Thoracic aorta (tissue), 2 donors: ENCODE results near the gene PRKN. TPM values are rescaled to one million over a fixed set of nuclear protein-coding genes. Genes with fewer than 3 reads are reported as not detected.

Source experiments
- ATAC-seq: fragments of 150-250 bp; one replicate; pipeline ENCODE4 v1.8.0; 2017; ENCODE audit warnings: low read depth; ENCODE audit not compliant: insufficient number of reproducible peaks, low FRiP score
- DNase-seq: peaks from one replicate; pipeline ENCODE4 v3.0.0-alpha.2; 2020; ENCODE audit warnings: low spot score
- H3K27ac ChIP-seq, 2 donors: fragments of 200-600 bp; sonication (generic); 1 replicate in 1 of 2; 2 replicates in 1 of 2; pipeline ENCODE4 v1.5.1; 2016; ENCODE audit warnings: mild to moderate bottlenecking in 2 of 2, moderate library complexity in 2 of 2
- H3K27me3 ChIP-seq: fragments of 200-600 bp; sonication (generic); replicated peaks from 2 replicates; pipeline ENCODE4 v1.6.0; 2016; ENCODE audit warnings: mild to moderate bottlenecking; ENCODE audit not compliant: insufficient read depth
- H3K36me3 ChIP-seq: fragments of 200-600 bp; sonication (generic); one replicate; pipeline ENCODE4 v1.5.1; 2016
- H3K4me1 ChIP-seq, 2 donors: fragments of 200-600 bp; sonication (generic); 1 replicate in 1 of 2; 2 replicates in 1 of 2; pipeline versions ENCODE4 v1.5.1 to v1.6.0; 2016; ENCODE audit warnings: low read depth in 2 of 2, mild to moderate bottlenecking in 1 of 2; ENCODE audit not compliant: control insufficient read depth in 1 of 2
- H3K4me3 ChIP-seq: fragments of 200-600 bp; sonication (generic); 2 replicates; pipeline ENCODE4 v1.5.1; 2016; ENCODE audit warnings: mild to moderate bottlenecking
- H3K9me3 ChIP-seq: fragments of 200-600 bp; sonication (generic); 2 replicates; pipeline ENCODE4 v1.5.1; 2016
- CTCF ChIP-seq: fragments of 200-600 bp; sonication (generic); IDR thresholded peaks from one replicate; pipeline ENCODE4 v1.5.1; 2019; ENCODE audit warnings: antibody characterized with exemption
- total RNA-seq, 2 donors: library from RNA; depleted of rRNA; stranded (reverse); fragments of >200 nt; gene quantifications; one replicate each; pipeline versions ENCODE4 v1.1.0 to v1.2.3, GENCODE V29; 2016

The PRKN gene
- total RNA-seq, 2 donors from 2014 or later, result 10.4 to 23.8 TPM

- Histone ChIP-seq H3K27ac (no peak overlapping the region), H3K27me3 (no peaks in the 10 kb centered on the region), H3K4me3 (no peak overlapping the region), H3K9me3 (no peaks in the 10 kb centered on the region), H3K4me1 (no peaks in the 10 kb centered on the region), H3K36me3 (no peaks in the 10 kb centered on the region)
- ATAC-seq, result no peak
- no peak for DNase-seq
- no peak for TF ChIP-seq CTCF
Measured at GRCh38 chr6:162709431-162709830, 18.1 kb downstream of the PRKN start.

- Histone ChIP-seq H3K9me3 (no peaks in the 10 kb centered on the region), H3K4me1 (no peaks in the 10 kb centered on the region), H3K27me3 (no peaks in the 10 kb centered on the region), H3K36me3 (no peaks in the 10 kb centered on the region), H3K4me3 (no peak overlapping the region), H3K27ac (no peak overlapping the region)
- TF ChIP-seq CTCF, result no peak
- DNase-seq (no peak), ATAC-seq (no peak)
Measured at GRCh38 chr6:162708971-162709370, 18.6 kb downstream of the PRKN start.

GRCh38 chr6:162706232-162706631, 21.3 kb downstream of the PRKN start:
- no peaks in the 10 kb centered on the region for H3K27me3 ChIP-seq
- no peaks in the 10 kb centered on the region for H3K4me1 ChIP-seq
- H3K4me3 ChIP-seq, result no peak overlapping the region
- H3K9me3 ChIP-seq, result no peaks in the 10 kb centered on the region
- ATAC-seq (no peak), DNase-seq (no peak)
- H3K36me3 ChIP-seq, result no peaks in the 10 kb centered on the region
- no peak overlapping the region for H3K27ac ChIP-seq
- TF ChIP-seq CTCF, result no peak

GRCh38 chr6:162705736-162706135, 21.8 kb downstream of the PRKN start:
- ATAC-seq, result no peak
- no peaks in the 10 kb centered on the region for H3K9me3 ChIP-seq
- no peak overlapping the region for H3K4me3 ChIP-seq
- H3K27me3 ChIP-seq, result no peaks in the 10 kb centered on the region
- no peaks in the 10 kb centered on the region for H3K4me1 ChIP-seq
- H3K36me3 ChIP-seq, result no peaks in the 10 kb centered on the region
- no peak for DNase-seq
- no peak overlapping the region for H3K27ac ChIP-seq
- no peak for TF ChIP-seq CTCF

GRCh38 chr6:162704001-162704400, 23.6 kb downstream of the PRKN start:
- Histone ChIP-seq H3K9me3 (no peaks in the 10 kb centered on the region), H3K4me3 (no peak overlapping the region), H3K36me3 (no peaks in the 10 kb centered on the region), H3K4me1 (no peaks in the 10 kb centered on the region), H3K27ac (no peak overlapping the region), H3K27me3 (no peaks in the 10 kb centered on the region)
- TF ChIP-seq CTCF, result no peak
- ATAC-seq (no peak), DNase-seq (no peak)
